ENCODE data around the gene MED13.

DNA sequence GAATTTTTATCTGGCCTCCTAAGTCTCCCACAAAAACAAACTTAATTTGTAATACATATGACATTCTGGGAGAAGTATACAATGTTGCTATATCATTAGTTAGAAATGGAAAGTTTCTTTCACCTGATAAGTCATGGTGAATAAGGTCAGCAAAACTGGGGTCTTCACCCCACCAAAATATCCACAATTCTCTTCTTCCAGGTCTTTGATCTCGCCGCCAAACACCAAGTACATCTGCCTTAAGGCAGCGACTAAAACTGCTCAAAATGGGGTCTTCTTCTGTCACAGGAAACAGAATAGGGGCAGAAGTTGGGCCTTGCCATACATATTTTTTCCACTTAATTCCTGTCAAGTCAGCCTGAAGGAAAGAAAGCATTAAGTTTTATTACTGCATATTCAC, 2.1 kb downstream of the MED13 start:
- TF ChIP-seq SIN3A (IDR thresholded peaks at IDR 0.05; ENCODE audit: borderline replicate concordance, insufficient read depth, low read length) (no peak), POLR2AphosphoS5 (IDR thresholded peaks at IDR 0.05; ENCODE audit: low read depth, low read length) (no peak)
- TF ChIP-seq, protein P1, sequence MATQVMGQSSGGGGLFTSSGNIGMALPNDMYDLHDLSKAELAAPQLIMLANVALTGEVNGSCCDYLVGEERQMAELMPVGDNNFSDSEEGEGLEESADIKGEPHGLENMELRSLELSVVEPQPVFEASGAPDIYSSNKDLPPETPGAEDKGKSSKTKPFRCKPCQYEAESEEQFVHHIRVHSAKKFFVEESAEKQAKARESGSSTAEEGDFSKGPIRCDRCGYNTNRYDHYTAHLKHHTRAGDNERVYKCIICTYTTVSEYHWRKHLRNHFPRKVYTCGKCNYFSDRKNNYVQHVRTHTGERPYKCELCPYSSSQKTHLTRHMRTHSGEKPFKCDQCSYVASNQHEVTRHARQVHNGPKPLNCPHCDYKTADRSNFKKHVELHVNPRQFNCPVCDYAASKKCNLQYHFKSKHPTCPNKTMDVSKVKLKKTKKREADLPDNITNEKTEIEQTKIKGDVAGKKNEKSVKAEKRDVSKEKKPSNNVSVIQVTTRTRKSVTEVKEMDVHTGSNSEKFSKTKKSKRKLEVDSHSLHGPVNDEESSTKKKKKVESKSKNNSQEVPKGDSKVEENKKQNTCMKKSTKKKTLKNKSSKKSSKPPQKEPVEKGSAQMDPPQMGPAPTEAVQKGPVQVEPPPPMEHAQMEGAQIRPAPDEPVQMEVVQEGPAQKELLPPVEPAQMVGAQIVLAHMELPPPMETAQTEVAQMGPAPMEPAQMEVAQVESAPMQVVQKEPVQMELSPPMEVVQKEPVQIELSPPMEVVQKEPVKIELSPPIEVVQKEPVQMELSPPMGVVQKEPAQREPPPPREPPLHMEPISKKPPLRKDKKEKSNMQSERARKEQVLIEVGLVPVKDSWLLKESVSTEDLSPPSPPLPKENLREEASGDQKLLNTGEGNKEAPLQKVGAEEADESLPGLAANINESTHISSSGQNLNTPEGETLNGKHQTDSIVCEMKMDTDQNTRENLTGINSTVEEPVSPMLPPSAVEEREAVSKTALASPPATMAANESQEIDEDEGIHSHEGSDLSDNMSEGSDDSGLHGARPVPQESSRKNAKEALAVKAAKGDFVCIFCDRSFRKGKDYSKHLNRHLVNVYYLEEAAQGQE (IDR thresholded peaks at IDR 0.05; ENCODE audit: insufficient read depth in 1 of 2, low read depth in 2 of 2, low read length in 2 of 2) = no peak

Data from PFSK-1 (cell line).